Trophoblast cell (in vitro differentiated cells and primary cell): ENCODE data around the gene CBX2.

Source experiments
- DNase-seq, 2 donors: peaks; one replicate each; pipeline ENCODE4 v3.0.0-alpha.2; 2016
- H2AFZ ChIP-seq: 2 replicates; pipeline ENCODE4 v1.6.1; 2013; ENCODE audit warnings: low read length, moderate library complexity, mild to moderate bottlenecking; ENCODE audit not compliant: insufficient read depth, poor library complexity
- H2AK5ac ChIP-seq: 2 replicates; pipeline ENCODE4 v1.6.1; 2013; ENCODE audit warnings: mild to moderate bottlenecking, low read length
- H2BK120ac ChIP-seq: 2 replicates; pipeline ENCODE4 v1.6.1; 2013; ENCODE audit warnings: low read length, mild to moderate bottlenecking, moderate library complexity; ENCODE audit not compliant: insufficient read depth, poor library complexity
- H2BK12ac ChIP-seq: 2 replicates; pipeline ENCODE4 v1.6.1; 2013; ENCODE audit warnings: mild to moderate bottlenecking, low read length, moderate library complexity
- H2BK5ac ChIP-seq: 2 replicates; pipeline ENCODE4 v1.6.1; 2013; ENCODE audit warnings: low read length, low read depth, moderate library complexity, mild to moderate bottlenecking; ENCODE audit not compliant: poor library complexity
- H3K14ac ChIP-seq: 2 replicates; pipeline ENCODE4 v1.6.1; 2013; ENCODE audit warnings: mild to moderate bottlenecking, low read length
- H3K18ac ChIP-seq: 2 replicates; pipeline ENCODE4 v1.6.1; 2013; ENCODE audit warnings: mild to moderate bottlenecking, low read length
- H3K23ac ChIP-seq: 2 replicates; pipeline ENCODE4 v1.6.1; 2013; ENCODE audit warnings: low read length
- H3K27ac ChIP-seq: 2 replicates; pipeline ENCODE4 v1.5.1; 2013; ENCODE audit warnings: low read depth, mild to moderate bottlenecking, inconsistent platforms, low read length, moderate library complexity
- H3K27me3 ChIP-seq: 2 replicates; pipeline ENCODE4 v1.6.1; 2013; ENCODE audit warnings: inconsistent platforms, mild to moderate bottlenecking, low read length, moderate library complexity; ENCODE audit not compliant: insufficient read depth
- H3K36me3 ChIP-seq, 2 experiments: 1 replicate in 1 of 2; 2 replicates in 1 of 2; pipeline ENCODE4 v1.6.1; 2013; ENCODE audit warnings: low read length in 2 of 2, mild to moderate bottlenecking in 2 of 2, moderate library complexity in 1 of 2; ENCODE audit not compliant: insufficient read depth in 2 of 2, control insufficient read depth in 1 of 2
- H3K4ac ChIP-seq: 2 replicates; pipeline ENCODE4 v1.6.1; 2013; ENCODE audit warnings: low read depth, mild to moderate bottlenecking, low read length, moderate library complexity
- H3K4me1 ChIP-seq, 2 experiments: 1 replicate in 1 of 2; 2 replicates in 1 of 2; pipeline ENCODE4 v1.6.1; 2013; ENCODE audit warnings: low read length in 2 of 2, mild to moderate bottlenecking in 2 of 2, moderate library complexity in 1 of 2; ENCODE audit not compliant: insufficient read depth in 2 of 2, control insufficient read depth in 1 of 2
- H3K4me2 ChIP-seq: 2 replicates; pipeline ENCODE4 v1.6.1; 2013; ENCODE audit warnings: inconsistent platforms, mild to moderate bottlenecking, low read length, moderate library complexity
- H3K4me3 ChIP-seq: 2 replicates; pipeline ENCODE4 v1.5.1; 2013; ENCODE audit warnings: mild to moderate bottlenecking, low read depth, low read length, inconsistent platforms
- H3K79me1 ChIP-seq: one replicate; pipeline ENCODE4 v1.6.1; 2013; ENCODE audit warnings: low read length
- H3K79me2 ChIP-seq: 2 replicates; pipeline ENCODE4 v1.6.1; 2013; ENCODE audit warnings: low read length, mild to moderate bottlenecking; ENCODE audit not compliant: control insufficient read depth, insufficient read depth, poor library complexity
- H3K9ac ChIP-seq: 2 replicates; pipeline ENCODE4 v1.6.1; 2013; ENCODE audit warnings: mild to moderate bottlenecking, low read length
- H3K9me3 ChIP-seq: 2 replicates; pipeline ENCODE4 v1.6.1; 2013; ENCODE audit warnings: low read depth, mild to moderate bottlenecking, control low read depth, inconsistent platforms, low read length; ENCODE audit not compliant: insufficient read depth
- H4K12ac ChIP-seq: 2 replicates; pipeline ENCODE4 v1.6.1; 2013; ENCODE audit warnings: low read depth, mild to moderate bottlenecking, low read length, moderate library complexity
- H4K8ac ChIP-seq: 2 replicates; pipeline ENCODE4 v1.6.1; 2013; ENCODE audit warnings: low read depth, mild to moderate bottlenecking, low read length, moderate library complexity
- H4K91ac ChIP-seq: one replicate; pipeline ENCODE4 v1.6.1; 2013; ENCODE audit warnings: low read depth, mild to moderate bottlenecking, low read length, moderate library complexity
- WGBS: extraction: QIAGEN DNeasy Blood & Tissue Kit; methylation state at CpG from one replicate; pipeline ENCODE4 v1.1.7; 2013; ENCODE audit warnings: missing lambda C conversion rate; ENCODE audit not compliant: insufficient read length, insufficient coverage; ENCODE audit errors: extremely low coverage; 5-methylcytosine and 5-hydroxymethylcytosine counted together

CBX2 gene

GRCh38 chr17:79809530-79810129 lies 31.7 kb downstream of the CBX2 start:
- Histone ChIP-seq H3K23ac (no peak overlapping the region), H4K12ac (no peak overlapping the region), H3K79me2 (no peaks in the 10 kb centered on the region), H3K27ac (no peak overlapping the region), H2BK12ac (peak overlapping the region; percentile 37), H3K4me2 (peak overlapping the region; percentile 65), H3K14ac (peak overlapping the region; percentile 56), H2BK5ac (no peak overlapping the region), H3K36me3 (no peaks in the 10 kb centered on the region), H3K9ac (peak overlapping the region; percentile 37), H4K8ac (no peak overlapping the region), H2AFZ (no peak overlapping the region), H3K4me3 (no peak overlapping the region), H3K9me3 (peaks cover 13% of the 10 kb centered on the region), H2BK120ac (peak overlapping the region; percentile 15), H3K4me1 (peaks cover 16 to 26% of the 10 kb centered on the region in 2 experiments), H3K18ac (peak overlapping the region; percentile 47), H3K79me1 (peaks cover 8% of the 10 kb centered on the region), H2AK5ac (no peak overlapping the region), H4K91ac (peak overlapping the region; percentile 40), H3K4ac (no peak overlapping the region), H3K27me3 (peaks cover 83% of the 10 kb centered on the region)
- no peak for DNase-seq
- no CpG with 5 or more reads among the region's 40 CpGs for WGBS

GRCh38 chr17:79810130-79811010 lies 32.4 kb downstream of the CBX2 start:
- WGBS, result no CpG with 5 or more reads among the region's 79 CpGs
- peak overlapping the region; percentile 46 for H2AFZ ChIP-seq

GRCh38 chr17:79811011-79811867 lies 33.3 kb downstream of the CBX2 start:
- WGBS, result no CpG with 5 or more reads among the region's 66 CpGs
- Histone ChIP-seq H2BK5ac (no peak overlapping the region), H3K9me3 (peaks cover 14% of the 10 kb centered on the region), H3K23ac (no peak overlapping the region), H3K18ac (no peak overlapping the region), H2AFZ (no peak overlapping the region), H3K36me3 (no peaks in the 10 kb centered on the region), H3K4me3 (no peak overlapping the region), H3K9ac (no peak overlapping the region), H3K4me2 (peak overlapping the region; percentile 28), H3K4ac (no peak overlapping the region), H3K4me1 (peaks cover 21 to 37% of the 10 kb centered on the region in 2 experiments), H3K27ac (no peak overlapping the region), H4K91ac (no peak overlapping the region), H2BK120ac (no peak overlapping the region), H3K79me2 (peaks cover 2% of the 10 kb centered on the region), H3K79me1 (peaks cover 12% of the 10 kb centered on the region), H3K14ac (no peak overlapping the region), H3K27me3 (peaks cover 83% of the 10 kb centered on the region), H4K12ac (no peak overlapping the region), H4K8ac (no peak overlapping the region), H2BK12ac (no peak overlapping the region), H2AK5ac (no peak overlapping the region)
- DNase-seq, result peak in 1 of 2 donors; percentile 55

More at GRCh38 chr17:79810130-79811010, 32.4 kb downstream of the CBX2 start:
- H4K12ac ChIP-seq, result peak overlapping the region; percentile 40
- no peak overlapping the region for H3K23ac ChIP-seq
- H3K4me2 ChIP-seq, result peak overlapping the region; percentile 67
- H3K36me3 ChIP-seq, result no peaks in the 10 kb centered on the region
- peaks cover 83% of the 10 kb centered on the region for H3K27me3 ChIP-seq
- peak overlapping the region; percentile 47 for H3K4me3 ChIP-seq
- DNase-seq, result peak; percentile 64 to 86
- H4K8ac ChIP-seq, result peak overlapping the region; percentile 54
- peak overlapping the region; percentile 9 for H3K18ac ChIP-seq
- no peak overlapping the region for H3K27ac ChIP-seq
- H3K4me1 ChIP-seq, result peaks cover 19 to 32% of the 10 kb centered on the region in 2 experiments
- H3K79me2 ChIP-seq, result peaks cover 2% of the 10 kb centered on the region
- no peak overlapping the region for H2AK5ac ChIP-seq
- H3K79me1 ChIP-seq, result peaks cover 11% of the 10 kb centered on the region
- peak overlapping the region; percentile 18 for H3K14ac ChIP-seq
- peaks cover 14% of the 10 kb centered on the region for H3K9me3 ChIP-seq
- peak overlapping the region; percentile 27 for H2BK12ac ChIP-seq
- H3K4ac ChIP-seq, result no peak overlapping the region
- H4K91ac ChIP-seq, result peak overlapping the region; percentile 40
- peak overlapping the region; percentile 50 for H3K9ac ChIP-seq
- no peak overlapping the region for H2BK120ac ChIP-seq
- no peak overlapping the region for H2BK5ac ChIP-seq

GRCh38 chr17:79811868-79812352 lies 34.0 kb downstream of the CBX2 start:
- Histone ChIP-seq H3K79me1 (peaks cover 12% of the 10 kb centered on the region), H3K23ac (no peak overlapping the region), H2AK5ac (no peak overlapping the region), H3K27me3 (peaks cover 83% of the 10 kb centered on the region), H3K36me3 (no peaks in the 10 kb centered on the region), H3K4ac (no peak overlapping the region), H3K18ac (no peak overlapping the region), H4K91ac (no peak overlapping the region), H2BK5ac (no peak overlapping the region), H2AFZ (no peak overlapping the region), H2BK120ac (no peak overlapping the region), H3K9me3 (peaks cover 10% of the 10 kb centered on the region), H2BK12ac (no peak overlapping the region), H3K14ac (no peak overlapping the region), H3K9ac (no peak overlapping the region), H4K12ac (no peak overlapping the region), H3K4me2 (no peak overlapping the region), H3K79me2 (peaks cover 2% of the 10 kb centered on the region), H4K8ac (no peak overlapping the region), H3K4me3 (no peak overlapping the region), H3K4me1 (peaks cover 21 to 37% of the 10 kb centered on the region in 2 experiments), H3K27ac (no peak overlapping the region)
- WGBS, result no CpG with 5 or more reads among the region's 20 CpGs
- DNase-seq, result peak in 1 of 2 donors; percentile 52
